GM12891 (cell line): ENCODE measurements around the gene VN1R5.

Experiments used
- POLR2A ChIP-seq: IDR thresholded peaks from 2 replicates; pipeline ENCODE4 v1.6.1; 2011; ENCODE audit warnings: low read depth, low read length, control low read depth
- POU2F2 ChIP-seq: IDR thresholded peaks from 2 replicates; pipeline ENCODE4 v1.6.1; 2011; ENCODE audit warnings: low read depth, mild to moderate bottlenecking, control low read depth, low read length, moderate library complexity

DNA sequence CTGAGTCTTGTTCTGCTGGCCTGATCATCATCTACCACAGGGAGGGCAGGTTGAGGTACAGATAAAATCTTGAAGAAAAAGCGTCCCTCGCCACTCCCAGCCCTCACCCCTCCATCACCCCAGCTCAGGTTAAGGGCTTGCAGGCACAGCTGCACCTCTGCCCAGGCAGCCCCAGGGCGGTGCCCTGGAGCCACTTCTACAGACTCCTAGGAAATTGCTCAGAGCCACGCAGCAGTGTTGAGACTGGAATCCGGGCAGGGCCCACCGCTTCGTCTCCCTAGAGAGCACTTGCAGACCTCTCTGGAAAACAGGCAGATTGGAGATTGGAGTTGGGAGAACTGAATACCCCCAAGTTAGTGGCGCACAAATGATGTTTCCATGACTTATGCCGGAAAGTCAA lies 35.3 kb downstream of the VN1R5 start:
- no peak for TF ChIP-seq POU2F2
- no peak for TF ChIP-seq POLR2A
